WTC11 (cell line): ENCODE results near the gene ANKFN1. TPM values are rescaled to one million over a fixed set of nuclear protein-coding genes. Genes with fewer than 3 reads are reported as not detected.

Experiments
- ATAC-seq: fragments of 200-7000 bp; cut with Tn5 transposase; 2 replicates; pipeline ENCODE4 v1.10.0; 2021; ENCODE audit warnings: mild to moderate bottlenecking, moderate library complexity
- CTCF ChIA-PET: fragments of 300-600 bp; sonication (Branson Sonifier 250); formaldehyde crosslinking; loops from one replicate; lab custom pipeline; 2021; ENCODE audit warnings: antibody characterized with exemption; lab: Charles Lee
- POLR2A ChIA-PET: fragments of 350-600 bp; sonication (Branson Sonifier 250); formaldehyde crosslinking; loops from one replicate; lab custom pipeline; 2021; ENCODE audit warnings: antibody characterized with exemption; lab: Charles Lee
- DNase-seq: peaks from one replicate; pipeline ENCODE4 v3.0.0; 2021; ENCODE audit warnings: low spot score
- H3K27ac Mint-ChIP-seq: 2 replicates; pipeline ENCODE4 v1.8.0; 2021; ENCODE audit warnings: mixed read lengths
- H3K27me3 Mint-ChIP-seq: 2 replicates; pipeline ENCODE4 v1.8.0; 2021; ENCODE audit warnings: low read depth, mild to moderate bottlenecking, moderate library complexity, mixed read lengths
- H3K36me3 Mint-ChIP-seq: 2 replicates; pipeline ENCODE4 v1.8.0; 2021; ENCODE audit warnings: mixed read lengths
- H3K4me1 Mint-ChIP-seq: 2 replicates; pipeline ENCODE4 v1.8.0; 2022; ENCODE audit warnings: mixed read lengths
- H3K4me3 Mint-ChIP-seq: 2 replicates; pipeline ENCODE4 v1.8.0; 2021; ENCODE audit warnings: mild to moderate bottlenecking, moderate library complexity, mixed read lengths
- H3K9me3 Mint-ChIP-seq: 2 replicates; pipeline ENCODE4 v1.8.0; 2021; ENCODE audit warnings: mixed read lengths
- ARID4B ChIP-seq: sonication (generic); formaldehyde crosslinking; IDR thresholded peaks from 2 replicates; pipeline ENCODE4 v1.8.0; 2023; ENCODE audit warnings: missing genetic modification reagents, mild to moderate bottlenecking, borderline replicate concordance
- CTCF ChIP-seq: fragments of 200-600 bp; IDR thresholded peaks from 2 replicates; pipeline ENCODE4 v1.8.0; 2022; ENCODE audit warnings: antibody characterized with exemption
- E2F5 ChIP-seq: sonication (generic); formaldehyde crosslinking; IDR thresholded peaks from 2 replicates; pipeline ENCODE4 v1.8.1; 2022; ENCODE audit warnings: mild to moderate bottlenecking, moderate library complexity, missing genetic modification reagents
- ERG ChIP-seq: fragments of 250-450 bp; sonication (Bioruptor Pico); IDR thresholded peaks from 2 replicates; pipeline ENCODE4 v1.8.0; 2021; ENCODE audit warnings: mild to moderate bottlenecking
- FOXP1 ChIP-seq: sonication (generic); formaldehyde crosslinking; IDR thresholded peaks from 2 replicates; pipeline ENCODE4 v1.8.0; 2022; ENCODE audit warnings: missing genetic modification reagents, mild to moderate bottlenecking, moderate library complexity, borderline replicate concordance
- FOXP4 ChIP-seq: sonication (generic); formaldehyde crosslinking; IDR thresholded peaks from 2 replicates; pipeline ENCODE4 v1.8.0; 2022; ENCODE audit warnings: mild to moderate bottlenecking, missing genetic modification reagents
- HMGXB4 ChIP-seq: sonication (generic); formaldehyde crosslinking; IDR thresholded peaks from 2 replicates; pipeline ENCODE4 v1.8.1; 2023; ENCODE audit warnings: mild to moderate bottlenecking, moderate library complexity, missing genetic modification reagents
- JAZF1 ChIP-seq: fragments of 250-450 bp; sonication (Bioruptor Pico); IDR thresholded peaks from 2 replicates; pipeline ENCODE4 v1.9.0; 2021; ENCODE audit warnings: moderate library complexity, mild to moderate bottlenecking, inconsistent platforms
- KAT7 ChIP-seq: sonication (generic); formaldehyde crosslinking; IDR thresholded peaks from 2 replicates; pipeline ENCODE4 v1.8.1; 2023; ENCODE audit warnings: missing genetic modification reagents, mild to moderate bottlenecking, borderline replicate concordance
- NR3C1 ChIP-seq: sonication (generic); formaldehyde crosslinking; conservative IDR thresholded peaks from 2 replicates; pipeline ENCODE4 v1.8.1; 2023; ENCODE audit warnings: low read depth, mild to moderate bottlenecking, missing genetic modification reagents
- PRRX2 ChIP-seq: fragments of 250-450 bp; sonication (Bioruptor Pico); IDR thresholded peaks from 2 replicates; pipeline ENCODE4 v1.8.0; 2021; ENCODE audit warnings: mild to moderate bottlenecking
- SOX15 ChIP-seq: fragments of 250-450 bp; sonication (Bioruptor Pico); IDR thresholded peaks from 2 replicates; pipeline ENCODE4 v1.9.0; 2021; ENCODE audit warnings: mild to moderate bottlenecking
- TP53 ChIP-seq: sonication (generic); formaldehyde crosslinking; IDR thresholded peaks from 2 replicates; pipeline ENCODE4 v1.8.1; 2023; ENCODE audit warnings: mild to moderate bottlenecking, missing genetic modification reagents
- USF2 ChIP-seq: sonication (generic); formaldehyde crosslinking; IDR thresholded peaks from 2 replicates; pipeline ENCODE4 v1.8.1; 2023; ENCODE audit warnings: mild to moderate bottlenecking, missing genetic modification reagents, moderate library complexity
- ZNF232 ChIP-seq: sonication (generic); formaldehyde crosslinking; IDR thresholded peaks from 2 replicates; pipeline ENCODE4 v1.8.0; 2022; ENCODE audit warnings: mild to moderate bottlenecking, missing genetic modification reagents
- ZNF396 ChIP-seq: fragments of 250-450 bp; sonication (Bioruptor Pico); IDR thresholded peaks from 2 replicates; pipeline ENCODE4 v1.8.0; 2021; ENCODE audit warnings: mild to moderate bottlenecking, moderate library complexity, borderline replicate concordance
- total RNA-seq: library from RNA; stranded (reverse); gene quantifications from 3 replicates; pipeline ENCODE4 v1.2.3, GENCODE V29; 2021

The ANKFN1 gene
- total RNA-seq, 1 experiment from 2014 or later, result 0.24 TPM

GRCh38 chr17:56292010-56292409 lies 138.7 kb downstream of the ANKFN1 start:
- Mint-ChIP-seq H3K36me3 (no peaks in the 10 kb centered on the region), H3K27me3 (no peaks in the 10 kb centered on the region), H3K4me1 (no peaks in the 10 kb centered on the region), H3K27ac (no peak overlapping the region), H3K4me3 (no peak overlapping the region), H3K9me3 (no peaks in the 10 kb centered on the region)
- DNase-seq (no peak), ATAC-seq (no peak)
- TF ChIP-seq ERG (CRISPR knock-in tag) (no peak), JAZF1 (no peak), NR3C1 (CRISPR knock-in tag) (no peak), E2F5 (CRISPR knock-in tag) (no peak), FOXP1 (CRISPR knock-in tag) (no peak), HMGXB4 (CRISPR knock-in tag) (no peak), TP53 (CRISPR knock-in tag) (no peak), FOXP4 (CRISPR knock-in tag) (no peak), USF2 (CRISPR knock-in tag) (no peak), KAT7 (CRISPR knock-in tag) (no peak), ZNF396 (CRISPR knock-in tag) (no peak), ZNF232 (CRISPR knock-in tag) (no peak), ARID4B (CRISPR knock-in tag) (no peak), SOX15 (no peak), CTCF (no peak), PRRX2 (CRISPR knock-in tag) (no peak)
- ChIA-PET CTCF (no interaction called here), POLR2A (no interaction called here)
